Kidney tubule cell (primary cell): ENCODE results near the gene REXO4.
"Not testable (repeated sequence)": the region's sequence is repeated elsewhere in the genome, so short reads cannot be mapped to it uniquely, and the experiment has no call there.

Source experiments
- DNase-seq: peaks from one replicate; pipeline ENCODE4 v3.0.0-alpha.2; 2018; ENCODE audit warnings: low spot score

Gene REXO4

DNA sequence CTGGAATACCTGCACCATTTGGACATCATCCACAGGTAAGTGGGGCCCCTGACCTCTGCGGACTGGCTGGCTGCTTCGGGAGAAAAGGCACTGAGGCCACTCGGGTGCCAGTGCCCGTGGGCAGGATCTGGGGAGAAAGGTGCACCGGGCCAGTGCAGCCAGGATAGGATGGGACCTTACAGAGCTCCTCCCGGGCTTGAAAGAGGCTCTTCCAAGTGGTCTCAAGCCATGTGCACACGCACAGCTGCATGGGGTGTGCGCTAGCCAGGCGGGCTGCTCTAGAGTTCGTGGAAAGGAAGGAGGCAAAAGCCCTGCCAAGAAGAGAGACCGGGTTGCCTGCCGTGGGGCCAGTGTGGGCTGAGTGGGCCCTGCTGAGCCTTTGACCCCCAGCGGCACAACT is 28.2 kb downstream of the REXO4 start:
- no peak for DNase-seq

GRCh38 chr9:133389025-133389557 is 28.7 kb downstream of the REXO4 start:
- DNase-seq, result no peak

- no peak for DNase-seq
Measured at GRCh38 chr9:133387680-133388079, 30.1 kb downstream of the REXO4 start.

DNA sequence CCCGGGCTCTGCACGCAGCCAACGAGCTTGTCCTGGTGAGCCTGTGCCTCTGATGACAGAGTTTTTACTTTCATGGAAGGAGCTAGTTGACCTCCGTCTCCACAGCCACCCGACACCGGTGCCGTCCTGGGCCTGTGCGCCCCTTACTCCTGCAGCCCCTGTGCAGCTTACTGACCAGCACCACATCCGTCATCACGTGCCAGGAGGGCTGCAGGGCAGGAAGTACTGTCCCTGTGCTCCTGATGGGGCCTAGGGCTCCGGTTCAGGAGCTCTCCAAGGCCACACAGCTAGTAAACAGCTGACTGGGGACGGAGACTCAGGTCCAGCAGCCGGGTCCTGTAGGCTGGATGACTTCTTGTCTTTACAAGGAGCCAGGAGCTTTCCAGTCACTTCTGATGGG is 31.5 kb downstream of the REXO4 start:
- DNase-seq, result no peak

- DNase-seq, result no peak
Measured at GRCh38 chr9:133385452-133385851, 32.4 kb downstream of the REXO4 start.

- no peak for DNase-seq
Measured at GRCh38 chr9:133384736-133385321, 33.0 kb downstream of the REXO4 start.

DNA sequence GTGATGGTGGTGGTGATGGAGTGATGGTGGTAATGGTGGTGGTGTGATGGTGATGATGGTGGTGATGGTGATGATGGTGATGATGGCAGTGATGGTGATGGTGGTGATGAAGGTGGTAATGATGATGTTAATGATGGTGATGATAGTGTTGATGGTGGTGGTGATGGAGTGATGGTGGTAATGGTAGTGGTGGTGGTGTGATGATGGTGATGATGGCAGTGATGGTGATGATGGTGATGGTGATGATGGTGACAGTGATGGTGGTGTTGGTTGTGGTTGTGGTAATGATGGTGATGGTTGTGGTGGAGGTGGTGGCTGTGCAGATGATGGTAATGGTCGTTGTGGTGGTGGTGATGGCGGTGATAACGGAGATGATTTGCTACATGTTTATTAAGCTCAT is 34.4 kb downstream of the REXO4 start:
- no peak for DNase-seq

GRCh38 chr9:133382507-133383141 is 35.2 kb downstream of the REXO4 start:
- DNase-seq, result no peak

- DNase-seq, result no peak
Measured at GRCh38 chr9:133380734-133381133, 37.1 kb downstream of the REXO4 start.

- no peak for DNase-seq
Measured at GRCh38 chr9:133379153-133380086, 38.4 kb downstream of the REXO4 start.

- DNase-seq, result no peak
Measured at GRCh38 chr9:133378408-133378962, 39.3 kb downstream of the REXO4 start.

- no peak for DNase-seq
Measured at GRCh38 chr9:133377721-133378216, 40.0 kb downstream of the REXO4 start.

DNA sequence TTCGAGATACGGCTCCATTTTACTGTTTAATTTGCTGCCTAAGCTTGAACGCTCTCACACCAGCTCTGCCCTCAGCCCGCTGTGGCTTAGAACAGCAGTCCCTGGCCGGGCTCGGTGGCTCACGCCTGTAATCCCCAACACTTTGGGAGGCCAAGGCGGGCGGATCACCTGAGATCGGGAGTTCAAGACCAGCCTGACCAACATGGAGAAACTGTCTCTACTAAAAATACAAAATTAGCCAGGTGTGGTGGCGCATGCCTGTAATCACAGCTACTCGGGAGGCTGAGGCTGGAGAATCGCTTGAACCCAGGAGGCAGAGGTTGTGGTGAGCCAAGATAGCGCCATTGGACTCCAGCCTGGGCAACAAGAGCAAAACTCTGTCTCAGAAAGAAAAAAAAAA is 40.5 kb downstream of the REXO4 start:
- not testable (repeated sequence) for DNase-seq

DNA sequence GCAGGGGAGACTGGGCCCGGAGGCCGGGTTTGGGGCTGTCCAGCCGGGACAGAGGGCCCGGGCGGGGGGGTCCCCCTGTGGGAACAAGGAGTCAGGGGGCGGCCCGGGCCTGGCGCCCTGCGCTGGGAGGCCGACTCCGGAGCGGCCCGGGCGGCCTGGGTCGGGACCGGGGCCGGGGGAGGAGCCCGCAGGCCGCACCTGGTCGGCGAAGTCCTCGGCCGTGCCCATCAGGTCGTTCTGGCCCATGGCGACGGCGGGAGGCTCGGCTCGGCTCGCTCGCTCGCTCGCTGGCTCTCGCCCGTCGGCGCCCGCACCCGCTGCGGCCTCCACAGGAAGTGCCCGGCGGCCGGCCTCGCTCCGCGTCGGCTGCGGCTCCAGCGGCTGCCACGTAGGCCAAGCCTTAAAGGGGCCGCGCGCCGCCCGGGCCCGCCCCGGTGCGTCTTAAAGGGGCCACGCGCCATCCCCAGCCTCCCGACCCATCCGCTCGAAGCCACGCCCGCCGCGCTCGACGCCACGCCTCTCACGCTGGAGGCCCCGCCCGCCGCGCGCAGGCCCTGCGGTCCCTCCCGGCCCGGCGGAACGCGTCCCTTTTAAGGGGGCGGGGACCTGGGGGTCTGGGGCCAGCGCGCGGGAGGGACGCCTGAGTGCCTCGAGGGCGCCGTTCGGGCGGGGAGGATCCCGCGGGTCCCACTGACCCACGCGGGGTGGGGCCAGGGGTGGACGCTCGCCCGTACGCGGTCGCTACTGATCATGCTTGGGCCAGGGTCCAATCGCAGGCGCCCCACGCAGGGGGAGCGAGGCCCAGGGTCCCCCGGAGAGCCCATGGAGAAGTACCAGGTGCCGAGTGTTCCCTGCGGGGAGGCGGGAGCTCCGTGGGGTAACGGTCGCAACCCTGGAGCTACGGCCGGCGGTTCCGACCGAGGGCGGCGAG is 41.8 kb downstream of the REXO4 start, which contains the start of the genes STKLD1 and SURF4:
Gene STKLD1 (plus strand): TSS at position 643 of the 931 bp plus-strand sequence. CDS start 108 bp downstream, at position 751.
Gene SURF4 (minus strand): TSS at position 337 of the 931 bp plus-strand sequence. CDS start 91 bp downstream, at position 246.
- DNase-seq, result peak; percentile 97

DNA sequence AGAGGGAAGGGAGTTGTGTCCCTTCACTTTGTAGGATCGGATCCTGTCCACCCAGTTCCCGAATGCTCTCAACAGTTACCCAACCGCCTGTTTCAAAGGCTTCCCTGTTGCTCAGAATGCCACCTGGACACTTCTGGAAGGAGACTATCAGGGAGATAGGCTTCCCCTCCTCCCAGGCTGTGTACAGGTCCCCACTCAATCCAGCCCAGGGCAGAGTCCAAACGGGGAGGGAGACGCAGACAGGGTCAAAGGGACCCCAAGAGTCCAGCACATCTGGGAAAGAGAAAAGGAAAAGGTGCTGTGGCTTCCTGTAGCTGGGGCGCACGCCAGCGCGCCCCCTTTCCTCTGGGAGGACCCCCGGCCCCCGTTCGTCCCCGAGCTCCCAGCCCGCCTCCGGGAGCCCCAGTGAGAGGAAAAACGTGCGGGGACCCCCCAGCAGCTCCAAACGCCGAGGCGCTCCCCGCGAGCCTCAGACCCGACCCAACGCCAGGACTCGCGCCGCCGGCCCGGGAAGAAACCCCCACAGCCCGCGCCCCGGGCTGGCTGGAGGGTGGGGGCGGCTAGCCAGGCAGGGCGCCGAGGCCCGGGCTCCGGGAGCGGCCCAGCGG is 42.6 kb downstream of the REXO4 start:
- DNase-seq, result peak; percentile 48

GRCh38 chr9:133374612-133375115 is 43.1 kb downstream of the REXO4 start:
- peak; percentile 66 for DNase-seq

- peak; percentile 1 for DNase-seq
Measured at GRCh38 chr9:133372144-133372543, 45.7 kb downstream of the REXO4 start.

DNA sequence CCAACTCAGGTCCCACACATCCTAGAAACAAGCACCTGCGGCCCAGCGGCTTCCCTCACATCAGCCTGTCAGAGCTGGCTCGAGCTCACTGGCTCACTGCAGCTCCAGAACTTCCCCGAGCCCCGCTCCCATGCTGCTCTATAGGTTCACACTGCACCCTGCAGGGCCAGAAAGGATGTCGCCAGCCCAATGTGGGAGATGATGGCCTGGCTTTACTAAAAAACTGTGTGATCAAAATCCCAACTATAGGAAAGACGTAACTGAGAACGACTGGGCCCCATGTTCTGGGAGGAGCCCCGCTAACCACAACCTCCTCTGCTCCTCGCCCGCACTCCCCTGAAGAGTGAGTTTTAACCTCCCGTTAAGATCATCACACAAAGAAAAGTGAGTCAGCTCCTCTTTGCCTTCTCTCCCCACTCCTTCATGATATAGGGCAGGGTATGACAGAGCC is 46.5 kb downstream of the REXO4 start:
- peak; percentile 19 for DNase-seq

GRCh38 chr9:133370685-133371084 is 47.1 kb downstream of the REXO4 start:
- no peak for DNase-seq

GRCh38 chr9:133369933-133370332 is 47.9 kb downstream of the REXO4 start:
- DNase-seq, result no peak
